RPMI8226 (cell line): ENCODE results near the gene CDH2.

Source experiments
- DNase-seq: peaks from one replicate; pipeline ENCODE4 v3.0.0-alpha.2; 2015

The CDH2 gene

DNA sequence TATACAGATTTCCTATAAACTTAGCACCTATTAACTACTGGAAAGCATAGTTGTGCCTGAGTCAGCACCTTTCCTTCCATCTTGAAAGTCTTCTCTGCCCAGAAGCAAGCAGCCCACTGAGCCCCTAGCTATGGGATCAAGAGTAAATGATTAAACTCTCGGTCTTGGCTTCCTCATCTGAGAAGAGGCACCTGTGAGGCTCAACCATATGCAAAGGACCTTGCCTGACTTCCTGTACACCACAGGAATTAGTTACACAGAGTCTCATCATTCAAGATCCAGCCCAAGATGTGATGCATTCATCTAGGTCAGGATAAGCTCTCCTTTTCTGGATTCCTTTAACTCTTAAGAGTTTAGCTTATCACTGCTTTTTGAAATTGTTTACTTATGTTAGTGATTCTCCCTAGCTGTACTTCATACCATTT is 96.0 kb downstream of the CDH2 start:
- peak; percentile 68 for DNase-seq

DNA sequence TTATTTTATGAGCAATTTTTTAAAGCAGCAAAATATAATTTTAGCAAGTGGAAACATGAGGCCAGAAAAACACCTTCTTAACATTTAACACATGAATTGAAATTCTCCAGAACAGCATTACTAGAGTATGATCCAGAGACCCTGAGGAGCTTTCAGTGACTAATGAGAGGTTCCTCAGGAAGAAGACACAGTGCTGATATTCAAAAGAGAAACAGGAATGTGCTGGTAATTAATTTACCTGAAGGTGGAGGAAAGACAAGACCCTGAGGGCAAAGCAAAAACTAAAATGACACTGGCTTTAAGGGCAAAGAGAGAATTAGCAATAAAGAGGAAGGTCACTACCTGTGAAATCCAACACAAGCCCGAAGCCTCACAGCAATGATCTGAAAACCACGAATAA is 97.0 kb downstream of the CDH2 start:
- no peak for DNase-seq

DNA sequence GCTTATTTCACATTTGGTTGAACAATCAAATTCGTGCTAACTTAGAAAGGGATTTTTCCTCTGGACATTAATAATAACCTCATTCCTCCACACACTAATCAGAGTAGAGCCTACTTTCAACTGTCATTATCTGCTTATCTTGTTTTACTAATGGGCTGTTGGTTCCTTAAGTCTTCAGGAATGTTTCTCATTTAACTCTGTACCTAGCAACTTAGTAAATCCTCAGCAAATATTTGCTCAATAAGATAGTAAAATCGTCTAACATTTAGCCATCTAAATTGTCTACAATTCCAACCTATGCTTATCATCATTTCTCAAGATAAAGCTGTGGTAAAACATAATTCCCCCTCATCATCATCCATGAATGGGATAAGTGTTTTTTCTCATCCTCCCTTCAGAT is 98.1 kb downstream of the CDH2 start:
- DNase-seq: no peak

DNA sequence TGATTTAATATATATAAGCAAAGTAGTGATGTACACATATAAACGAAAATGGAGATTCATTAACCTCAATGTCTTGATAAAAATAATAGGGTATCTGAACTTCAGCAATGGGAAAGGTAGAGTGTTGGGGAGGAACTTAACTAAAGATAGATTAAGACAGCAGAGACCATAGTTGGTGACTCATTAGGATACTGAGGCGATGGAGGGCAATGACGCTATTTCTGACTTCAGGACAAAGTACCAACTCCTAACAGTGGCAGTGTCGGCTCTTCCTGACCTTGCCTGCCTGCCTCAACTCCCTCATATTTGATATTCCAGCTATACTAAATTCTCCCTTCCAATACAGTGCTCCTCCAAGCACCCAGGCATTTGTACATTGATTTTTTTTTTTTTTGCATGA is 98.6 kb downstream of the CDH2 start:
- DNase-seq: no peak

DNA sequence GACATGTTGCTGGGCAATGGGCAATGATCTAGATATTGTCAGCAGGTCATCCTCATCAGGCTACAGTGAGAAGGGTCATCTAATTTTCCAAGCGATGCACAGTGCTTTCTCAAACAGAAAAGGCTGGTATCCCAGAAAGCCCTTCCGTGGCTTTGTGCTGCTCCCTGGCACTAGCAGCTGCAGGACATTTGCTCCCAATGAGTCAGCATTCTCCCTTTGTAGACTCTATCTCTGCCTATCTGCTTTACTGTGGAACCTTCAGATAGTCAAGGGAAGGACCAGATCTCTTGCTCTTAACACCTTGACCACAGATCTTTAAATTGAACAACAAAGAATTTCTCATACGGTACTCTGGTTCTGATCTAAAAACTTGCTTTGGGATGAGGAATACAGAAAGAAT is 101.4 kb downstream of the CDH2 start:
- no peak for DNase-seq

DNA sequence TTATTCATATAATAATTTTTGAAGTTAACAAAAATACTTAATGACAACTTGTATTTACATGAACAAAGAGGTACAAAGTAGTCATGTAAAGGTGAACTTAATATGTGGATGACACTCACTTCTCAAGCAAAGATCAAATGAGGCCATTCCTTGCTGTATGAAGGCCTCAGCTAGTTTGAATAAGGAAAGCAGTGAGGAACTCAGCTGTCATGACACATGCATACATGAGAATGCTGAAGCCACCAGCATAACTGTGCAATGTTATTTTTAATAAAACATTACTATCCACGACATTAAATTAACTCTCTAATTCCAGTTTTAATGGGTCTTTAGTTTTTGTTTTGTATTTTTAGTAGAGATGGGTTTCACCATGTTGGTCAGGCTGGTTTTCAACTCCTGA is 102.9 kb downstream of the CDH2 start:
- DNase-seq: no peak

DNA sequence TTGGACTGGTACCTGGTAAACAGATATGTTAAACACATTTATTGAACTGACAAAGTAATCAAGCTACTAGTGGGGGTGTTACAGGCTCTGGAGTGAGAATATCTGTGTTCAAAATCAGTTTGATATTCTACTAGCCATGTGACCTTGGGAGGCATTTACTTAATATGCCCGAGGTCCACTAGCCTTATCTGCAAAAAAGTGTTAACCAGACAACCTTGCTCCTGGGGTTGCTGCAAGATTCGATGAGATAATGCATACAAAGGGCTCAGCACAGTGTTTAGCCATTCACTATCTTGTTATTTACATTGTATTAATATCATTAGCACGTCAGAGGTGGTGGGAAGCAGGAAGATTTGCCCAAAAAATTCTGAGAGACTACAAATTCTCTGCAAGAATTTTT is 103.3 kb downstream of the CDH2 start:
- no peak for DNase-seq

DNA sequence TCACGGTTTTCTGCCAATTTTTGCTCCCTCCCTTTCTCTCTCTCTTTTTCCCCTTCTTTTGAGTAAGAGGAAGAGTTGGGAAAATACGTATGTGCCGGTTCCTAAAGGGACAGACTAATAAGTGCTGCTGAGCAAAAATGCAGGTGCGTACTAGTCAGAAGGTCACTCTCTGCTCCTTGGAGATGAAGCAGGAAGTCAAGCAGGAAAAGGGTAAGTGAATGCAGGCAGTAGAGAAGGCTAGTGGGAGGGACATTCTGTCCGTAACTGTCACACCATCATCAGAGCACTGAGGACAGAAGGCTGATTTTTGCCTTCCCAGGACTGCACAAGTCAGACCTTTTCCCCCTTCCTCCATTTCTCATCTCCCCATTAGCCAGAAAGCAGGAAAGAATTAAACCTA is 105.7 kb downstream of the CDH2 start:
- peak; percentile 20 for DNase-seq

DNA sequence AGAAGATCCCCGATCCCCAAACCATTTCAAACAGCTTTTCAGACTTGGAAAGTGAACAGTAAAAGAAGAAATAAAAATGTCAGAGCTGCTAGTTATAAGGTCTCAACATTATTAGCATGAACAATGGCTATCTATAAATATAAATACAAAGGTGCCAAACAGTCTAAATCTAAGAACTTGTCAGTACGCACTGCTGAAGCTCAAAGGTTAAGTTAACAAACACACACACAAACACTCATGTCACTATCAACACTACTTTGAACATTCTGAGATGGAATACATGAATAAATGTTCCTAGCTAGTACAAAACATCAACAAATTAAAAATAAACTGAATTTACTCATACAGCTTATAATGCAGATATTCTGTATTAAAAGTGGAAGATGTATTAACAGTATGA is 108.7 kb downstream of the CDH2 start:
- no peak for DNase-seq

DNA sequence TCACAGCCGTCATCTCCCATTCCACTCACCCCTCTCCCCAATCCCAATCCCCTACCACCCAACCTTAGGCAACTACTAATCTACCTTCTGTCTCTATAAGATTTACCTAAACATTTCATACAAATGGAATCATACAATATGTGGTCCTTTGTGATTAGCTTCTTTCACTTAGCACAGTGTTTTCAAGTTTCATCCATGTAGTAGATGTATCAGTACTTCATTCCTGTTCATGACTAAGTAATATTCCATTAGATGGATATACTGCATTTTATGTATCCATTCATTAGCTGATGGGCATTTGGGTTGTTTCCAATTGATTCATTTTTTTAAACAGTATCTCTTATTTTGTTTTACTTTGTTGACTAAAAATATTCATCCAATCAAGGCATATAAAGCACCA is 109.6 kb downstream of the CDH2 start:
- no peak for DNase-seq

DNA sequence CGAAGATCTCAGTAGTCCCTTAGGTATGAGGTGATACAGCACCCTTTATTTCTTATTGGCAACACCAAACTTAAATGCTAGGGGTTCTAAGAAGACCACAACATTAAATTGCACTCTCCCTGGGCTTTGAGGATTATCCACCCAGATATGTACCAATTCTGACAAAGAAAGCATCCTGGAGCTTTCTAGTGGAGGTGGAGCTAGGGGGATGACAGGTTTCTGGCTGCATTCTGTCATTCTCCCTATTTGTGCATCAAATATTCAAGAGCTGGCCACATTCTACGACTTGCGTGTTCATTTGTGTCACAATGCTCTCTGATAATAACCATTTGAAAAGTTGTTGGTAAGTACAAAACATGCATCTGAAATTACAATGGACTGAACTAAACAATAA is 111.1 kb downstream of the CDH2 start:
- DNase-seq: no peak

DNA sequence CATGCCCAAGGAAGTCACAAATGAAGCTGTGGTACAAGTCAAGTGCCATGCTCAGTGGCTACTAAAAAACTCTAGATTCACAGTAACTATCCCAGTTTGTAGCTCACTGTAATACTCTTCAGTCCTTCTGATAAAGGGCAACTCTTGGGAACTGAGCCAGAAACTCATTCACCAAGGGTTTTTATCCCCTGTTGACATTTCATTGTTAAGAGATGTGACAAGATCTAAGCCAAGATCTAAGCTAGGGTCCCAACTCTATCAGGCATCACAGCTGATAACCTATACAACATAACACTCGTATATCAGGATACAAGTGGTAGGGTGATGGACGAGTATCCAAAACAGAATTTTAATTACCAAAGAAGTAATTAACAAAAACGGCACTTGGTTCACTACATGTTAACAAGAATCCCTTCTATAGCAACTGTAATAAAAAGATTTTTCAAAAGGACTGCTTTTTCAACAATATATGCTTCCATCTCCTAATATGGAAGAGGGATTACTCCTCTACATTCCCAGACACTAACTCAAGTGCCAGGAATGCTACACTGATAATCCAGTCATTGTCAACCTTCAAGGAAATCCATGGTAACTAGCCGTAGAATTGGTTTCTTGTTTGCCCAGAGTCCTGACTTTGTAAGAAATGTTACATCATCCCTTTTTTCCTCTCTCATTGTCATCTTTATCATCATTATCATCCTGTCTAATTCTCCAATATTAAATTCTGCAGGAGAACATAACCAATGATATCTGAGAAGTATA is 111.7 kb downstream of the CDH2 start:
- DNase-seq: no peak

DNA sequence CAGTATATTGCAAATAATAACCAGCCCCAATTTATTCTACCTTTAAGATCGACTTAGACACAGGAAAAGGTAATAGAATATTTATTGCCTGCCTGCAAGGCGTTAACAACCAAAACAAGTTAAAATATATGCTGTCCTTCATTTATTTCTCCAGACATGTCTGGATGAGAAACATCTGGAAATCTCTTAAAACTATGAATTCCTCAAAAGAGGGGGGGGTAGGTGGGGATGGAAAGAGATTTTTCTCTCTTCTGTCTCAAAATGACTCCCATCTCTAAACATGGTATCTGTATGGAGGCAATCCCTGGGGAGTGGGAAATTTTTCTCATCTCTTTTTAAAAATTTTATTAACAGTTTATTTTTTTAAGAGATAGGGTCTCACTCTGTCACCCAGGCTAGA is 113.0 kb downstream of the CDH2 start:
- no peak for DNase-seq

DNA sequence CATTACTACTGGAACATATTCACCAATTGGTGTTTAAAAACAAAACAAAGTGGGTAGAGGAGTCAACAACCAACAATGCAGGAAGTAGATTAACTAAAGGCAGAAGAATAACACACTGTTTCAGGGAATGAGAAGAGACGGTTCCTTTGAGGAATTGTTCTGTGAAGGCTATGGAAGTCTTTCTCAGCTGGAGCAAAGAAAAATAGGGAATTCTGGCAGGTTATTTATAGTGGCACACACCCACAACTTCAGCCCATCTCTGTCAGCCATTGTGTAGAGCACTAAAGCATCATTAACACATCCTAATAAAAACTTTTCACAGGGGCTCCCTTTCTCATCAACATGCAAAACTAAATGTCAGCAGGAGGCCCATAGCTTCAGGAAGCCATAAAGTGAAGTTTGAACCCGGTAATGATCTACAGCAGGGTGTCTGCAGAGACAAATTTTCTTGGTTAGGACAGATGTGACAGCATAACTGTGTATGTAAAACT is 113.6 kb downstream of the CDH2 start:
- no peak for DNase-seq

DNA sequence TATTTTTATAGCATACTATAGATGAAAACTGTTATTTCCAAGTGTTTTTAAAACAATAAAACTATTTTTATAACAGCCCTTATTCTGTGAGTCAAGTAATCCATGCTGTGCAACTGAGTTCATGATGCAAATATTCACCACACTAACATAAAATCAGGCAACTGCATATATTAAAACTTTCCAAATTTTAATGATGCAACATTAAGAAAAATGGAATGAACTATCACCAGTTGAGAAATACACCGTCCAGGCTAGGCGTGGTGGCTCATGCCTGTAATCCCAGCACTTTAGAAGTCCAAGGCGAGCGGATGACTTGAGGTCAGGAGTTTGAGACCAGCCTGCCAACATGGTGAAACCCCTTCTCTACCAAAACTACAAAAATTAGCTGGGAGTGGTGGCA is 114.5 kb downstream of the CDH2 start:
- no peak for DNase-seq

DNA sequence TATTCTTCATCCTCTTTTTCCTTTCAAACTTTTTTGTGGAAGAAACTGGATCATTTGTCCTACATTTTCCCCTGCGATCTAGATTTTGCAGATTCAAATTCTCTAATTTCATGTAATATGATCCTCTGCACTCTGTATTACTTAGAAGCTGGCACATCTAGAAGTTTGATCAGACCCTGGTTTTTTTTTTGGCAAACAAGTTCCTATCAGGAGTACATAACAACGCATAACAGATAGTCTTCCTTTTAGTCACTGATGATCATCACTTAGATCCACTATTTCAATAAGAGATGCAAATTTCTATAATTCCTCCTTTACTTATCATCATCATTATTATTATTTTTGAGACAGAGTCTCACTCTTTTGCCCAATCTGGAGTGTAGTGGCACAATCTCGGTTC is 117.1 kb downstream of the CDH2 start:
- DNase-seq: no peak

DNA sequence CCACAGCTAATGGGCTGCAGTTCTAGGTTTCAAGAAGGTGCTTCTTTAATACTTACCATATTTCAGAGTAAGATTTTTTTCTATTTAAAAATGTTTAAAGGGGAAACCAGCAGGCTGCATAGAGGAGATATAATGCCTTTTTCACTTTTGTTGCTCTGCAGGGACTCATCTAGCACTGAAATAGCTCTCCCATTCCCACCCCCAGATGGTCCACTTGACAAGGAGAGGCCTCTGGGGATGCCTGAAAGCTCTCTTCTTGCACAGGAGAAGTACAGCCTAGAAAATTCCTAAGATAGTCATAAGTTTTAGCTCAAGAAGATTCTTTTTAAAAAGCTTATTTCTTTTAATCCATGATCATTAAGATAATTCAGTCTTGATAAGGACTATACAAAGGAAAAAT is 126.4 kb downstream of the CDH2 start:
- DNase-seq: no peak

DNA sequence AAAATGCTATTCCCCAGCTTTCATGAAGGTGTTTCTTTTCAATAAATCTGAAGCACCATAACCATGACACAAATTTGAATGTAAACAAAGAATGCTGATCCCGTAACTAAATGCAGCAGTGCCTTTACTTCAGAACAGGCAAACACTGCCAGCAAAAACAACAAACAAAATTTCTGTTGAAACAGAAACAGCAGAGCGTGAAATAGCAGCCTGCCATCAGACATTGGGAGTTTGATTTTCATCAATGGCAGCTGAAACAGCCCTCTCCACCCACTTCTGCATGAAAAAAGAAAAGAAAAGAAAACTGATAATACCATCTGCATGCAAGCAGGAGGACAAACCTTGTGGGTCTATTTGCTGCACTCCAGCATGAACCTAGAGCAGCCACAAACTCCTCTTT is 128.3 kb downstream of the CDH2 start:
- DNase-seq: no peak

DNA sequence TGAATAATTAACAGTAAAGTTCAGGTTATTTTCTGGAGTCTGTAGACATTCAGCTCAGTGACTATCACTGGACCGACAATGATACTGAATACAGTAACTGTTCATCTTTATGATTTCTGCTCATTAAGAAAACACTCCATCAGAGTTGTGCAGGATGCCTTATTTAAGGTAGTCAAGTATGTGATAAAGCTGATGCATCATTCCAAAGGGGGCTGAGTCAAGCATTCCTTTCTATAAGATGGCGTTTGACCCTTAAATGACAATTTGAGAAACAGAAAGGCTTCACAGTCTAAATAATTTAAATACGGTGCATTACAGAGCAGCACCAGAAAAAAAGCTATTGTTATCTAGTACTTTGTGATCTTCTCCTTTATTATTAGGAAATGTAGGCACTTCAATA is 131.1 kb downstream of the CDH2 start:
- DNase-seq: no peak

DNA sequence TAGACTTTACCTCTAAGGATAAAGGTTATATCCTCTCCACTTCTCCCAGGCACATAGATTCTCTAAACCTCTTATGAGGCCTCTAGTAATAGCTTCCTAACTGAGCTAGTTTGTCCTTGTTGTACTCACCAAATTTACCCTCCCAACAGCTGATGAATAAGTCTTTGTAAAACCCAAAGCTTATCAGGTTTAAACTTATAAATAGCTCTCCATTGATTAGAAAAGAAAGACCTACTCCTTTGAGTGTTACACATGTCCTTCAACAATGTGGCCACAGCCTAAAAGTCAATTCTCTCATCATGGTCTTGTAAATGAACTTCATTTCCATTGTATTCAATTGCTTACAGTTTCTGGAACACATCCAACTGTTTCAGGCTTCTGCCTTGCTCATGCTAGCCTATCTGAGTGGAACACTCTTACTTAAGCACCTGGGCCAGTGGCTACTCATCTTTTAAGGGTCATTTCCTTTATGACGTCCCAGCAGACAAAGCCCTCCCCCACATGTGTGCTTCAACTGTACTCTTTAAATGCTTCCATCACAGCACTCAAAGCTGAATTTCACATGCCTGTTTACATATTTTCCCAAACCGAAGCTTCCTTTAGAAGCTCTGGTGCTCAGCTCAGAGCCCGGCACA is 131.6 kb downstream of the CDH2 start:
- peak; percentile 67 for DNase-seq

DNA sequence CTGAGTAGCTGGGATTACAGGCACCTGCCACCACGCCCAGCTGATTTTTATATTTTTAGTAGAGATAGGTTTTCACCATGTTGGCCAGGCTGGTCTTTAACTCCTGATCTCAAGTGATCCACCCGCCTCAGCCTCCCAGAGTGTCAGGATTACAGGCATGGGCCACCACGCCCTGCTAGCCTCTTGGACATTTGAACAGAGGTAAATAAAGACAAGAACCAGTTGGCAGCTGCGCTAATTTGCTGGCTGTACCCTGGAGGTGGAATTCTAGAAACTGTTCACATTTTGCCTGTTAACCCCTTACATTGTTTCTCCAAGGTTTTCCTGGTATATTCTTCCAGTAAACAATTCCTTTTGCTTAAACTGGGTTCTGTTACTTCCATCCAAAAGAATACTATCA is 132.9 kb downstream of the CDH2 start:
- DNase-seq: no peak

DNA sequence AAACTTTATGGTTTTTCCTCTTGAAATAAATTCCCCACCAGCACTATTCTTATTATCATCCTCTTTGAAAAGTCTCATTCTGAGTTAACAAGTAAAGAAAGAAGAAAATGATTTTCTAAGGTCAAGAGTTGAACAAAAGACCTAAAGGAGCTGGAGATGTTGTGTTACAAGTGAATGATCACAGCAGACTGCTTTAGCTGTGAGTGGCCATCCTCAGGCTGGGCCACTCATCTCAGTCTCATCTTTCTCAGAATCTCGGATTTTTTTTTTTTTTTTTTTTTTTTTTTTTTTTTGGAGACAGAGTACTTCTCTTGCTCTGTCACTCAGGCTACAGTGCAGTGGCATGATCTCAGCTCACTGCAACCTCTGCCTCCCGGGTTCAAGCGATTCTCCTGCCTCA is 133.3 kb downstream of the CDH2 start:
- DNase-seq: no peak

DNA sequence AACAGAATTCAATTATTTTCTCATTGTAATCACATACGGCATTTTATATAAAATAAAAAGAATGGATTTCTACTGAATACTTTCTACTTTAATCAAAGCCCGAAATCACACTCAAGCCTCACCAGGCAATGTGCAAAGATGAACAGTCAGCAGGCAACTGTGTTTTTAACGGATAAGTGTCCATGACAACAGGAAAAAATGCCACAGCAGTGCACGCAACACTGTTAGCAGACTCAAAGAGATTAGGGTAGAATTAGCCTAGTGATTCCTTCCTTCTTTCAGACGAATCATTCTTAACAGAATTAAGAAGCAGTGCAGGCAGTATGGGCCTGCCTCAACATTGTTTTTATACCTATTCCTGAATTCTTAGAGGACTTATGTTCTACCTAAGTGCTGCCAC is 135.6 kb downstream of the CDH2 start:
- DNase-seq: peak; percentile 64

DNA sequence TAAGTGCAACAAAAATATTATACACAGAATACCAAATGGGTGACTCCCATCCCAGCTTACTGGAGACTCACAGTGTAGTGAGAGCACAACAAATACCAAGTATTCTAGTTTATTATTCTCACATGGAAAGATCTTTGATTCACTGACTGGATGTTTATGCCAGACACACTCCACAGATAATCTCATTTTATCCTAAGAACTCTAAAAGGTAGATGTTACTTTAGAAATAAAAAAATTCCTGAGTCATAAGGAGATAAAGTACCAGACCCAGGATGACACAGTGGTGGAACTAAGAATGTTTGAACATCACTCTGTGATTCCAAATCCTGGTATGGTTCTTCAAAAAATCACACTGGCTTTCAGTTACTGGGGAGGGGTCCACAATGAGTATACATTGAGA is 136.2 kb downstream of the CDH2 start:
- DNase-seq: no peak

DNA sequence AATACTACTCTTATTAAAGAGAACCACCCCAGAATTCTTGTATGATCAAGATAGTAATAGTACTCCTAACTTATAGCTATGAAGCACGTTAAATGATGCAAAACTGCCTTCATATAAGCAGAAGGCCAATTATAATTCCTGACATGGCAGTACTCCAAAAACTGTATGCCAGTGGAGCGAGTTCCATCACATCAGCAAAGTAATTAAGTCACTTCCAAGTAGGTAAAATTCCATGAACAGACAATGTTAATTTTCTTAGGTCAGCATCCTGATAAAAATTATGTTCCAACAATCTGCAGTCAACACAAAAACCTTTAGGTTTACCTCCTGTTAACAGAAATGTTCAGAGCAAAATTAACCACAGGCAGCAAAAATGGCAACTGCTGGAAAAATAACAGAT is 136.7 kb downstream of the CDH2 start:
- DNase-seq: no peak
